ENCODE data around the gene TMEM35B.
"Not testable (repeated sequence)": the region's sequence is repeated elsewhere in the genome, so short reads cannot be mapped to it uniquely, and the experiment has no call there.

TMEM35B gene

DNA sequence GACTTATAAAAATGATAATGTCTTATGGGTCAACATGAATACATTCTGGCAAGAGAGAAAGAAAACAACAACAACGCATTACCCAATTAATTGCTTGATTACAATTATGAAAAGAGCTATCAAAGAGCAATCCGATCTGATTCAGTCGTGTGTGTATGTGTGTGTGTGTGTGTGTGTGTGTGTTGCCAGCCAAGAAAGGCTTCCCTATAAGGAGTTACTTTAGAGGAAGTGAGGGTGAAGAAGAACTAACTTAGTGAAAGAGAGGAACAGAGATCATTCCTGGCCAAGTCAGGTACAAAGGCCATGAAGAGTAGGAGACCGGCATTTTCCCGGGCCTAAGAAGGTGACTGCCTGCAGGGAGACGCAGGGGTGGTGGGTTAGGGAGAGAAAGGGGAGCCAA lies 9.4 kb downstream of the TMEM35B start:
- H3K4me3 ChIP-seq (ENCODE audit: low read depth in 1 of 2, low read length in 2 of 2), result no peak overlapping the region
- H3K9ac ChIP-seq (ENCODE audit: low read length), result no peak overlapping the region
- H3K9me3 ChIP-seq (ENCODE audit: low read length), result no peaks in the 10 kb centered on the region
- H3K4me1 ChIP-seq (ENCODE audit: insufficient read depth, low read length), result peaks cover 4% of the 10 kb centered on the region
- H3K36me3 ChIP-seq (ENCODE audit: insufficient read depth, low read length), result no peaks in the 10 kb centered on the region
- no peak overlapping the region for H3K27ac ChIP-seq (ENCODE audit: low read depth, low read length)
- no peaks in the 10 kb centered on the region for H3K27me3 ChIP-seq (ENCODE audit: control insufficient read depth in 1 of 2, insufficient read depth in 2 of 2, low read length in 2 of 2)

DNA sequence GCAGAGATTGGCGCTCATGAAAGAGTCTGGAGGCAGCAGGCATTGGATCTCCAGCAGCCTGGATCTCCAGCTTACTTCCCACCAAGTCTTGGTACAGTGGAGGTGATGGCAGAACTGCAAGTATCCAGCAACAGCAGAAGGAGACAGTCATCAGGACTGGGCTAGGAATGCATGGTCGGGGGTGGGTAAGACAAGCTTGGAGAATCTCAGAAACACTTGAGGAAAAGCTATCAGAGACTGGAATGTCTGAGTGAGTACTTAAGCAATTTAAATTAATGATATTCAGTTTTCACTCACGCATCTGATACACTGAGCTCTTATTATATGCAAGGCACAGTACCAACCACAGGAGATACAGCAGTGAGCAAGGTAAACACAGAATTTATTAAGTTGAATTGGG lies 9.8 kb downstream of the TMEM35B start:
- no peak overlapping the region for H3K4me3 ChIP-seq (ENCODE audit: low read depth in 1 of 2, low read length in 2 of 2)
- H3K9me3 ChIP-seq (ENCODE audit: low read length), result no peaks in the 10 kb centered on the region
- H3K27ac ChIP-seq (ENCODE audit: low read depth, low read length), result no peak overlapping the region
- peaks cover 4% of the 10 kb centered on the region for H3K4me1 ChIP-seq (ENCODE audit: insufficient read depth, low read length)
- H3K36me3 ChIP-seq (ENCODE audit: insufficient read depth, low read length), result no peaks in the 10 kb centered on the region
- no peaks in the 10 kb centered on the region for H3K27me3 ChIP-seq (ENCODE audit: control insufficient read depth in 1 of 2, insufficient read depth in 2 of 2, low read length in 2 of 2)
- no peak overlapping the region for H3K9ac ChIP-seq (ENCODE audit: low read length)

DNA sequence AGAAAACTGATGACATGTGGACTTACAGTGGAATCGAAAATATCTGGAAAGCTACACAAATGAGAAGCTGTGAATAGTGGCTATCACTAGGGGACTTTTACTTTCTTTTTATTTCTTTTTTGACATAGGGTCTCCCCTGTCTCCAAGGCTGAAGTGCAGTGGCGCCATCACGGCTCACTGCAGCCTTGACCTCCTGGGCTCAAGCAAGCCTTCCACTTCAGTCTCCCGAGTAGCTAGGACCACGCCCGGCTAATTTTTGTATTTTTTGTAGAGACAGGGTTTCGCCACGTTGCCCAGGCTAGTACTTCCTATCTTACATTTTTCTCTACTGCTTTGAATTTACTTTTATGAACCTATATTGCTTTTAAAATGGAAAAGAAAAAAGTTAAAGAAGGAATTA lies 10.5 kb downstream of the TMEM35B start:
- no peak overlapping the region for H3K27ac ChIP-seq (ENCODE audit: low read depth, low read length)
- no peaks in the 10 kb centered on the region for H3K36me3 ChIP-seq (ENCODE audit: insufficient read depth, low read length)
- peaks cover 4% of the 10 kb centered on the region for H3K4me1 ChIP-seq (ENCODE audit: insufficient read depth, low read length)
- H3K4me3 ChIP-seq (ENCODE audit: low read depth in 1 of 2, low read length in 2 of 2), result no peak overlapping the region
- H3K9me3 ChIP-seq (ENCODE audit: low read length), result no peaks in the 10 kb centered on the region
- H3K9ac ChIP-seq (ENCODE audit: low read length), result no peak overlapping the region
- H3K27me3 ChIP-seq (ENCODE audit: control insufficient read depth in 1 of 2, insufficient read depth in 2 of 2, low read length in 2 of 2), result no peaks in the 10 kb centered on the region

DNA sequence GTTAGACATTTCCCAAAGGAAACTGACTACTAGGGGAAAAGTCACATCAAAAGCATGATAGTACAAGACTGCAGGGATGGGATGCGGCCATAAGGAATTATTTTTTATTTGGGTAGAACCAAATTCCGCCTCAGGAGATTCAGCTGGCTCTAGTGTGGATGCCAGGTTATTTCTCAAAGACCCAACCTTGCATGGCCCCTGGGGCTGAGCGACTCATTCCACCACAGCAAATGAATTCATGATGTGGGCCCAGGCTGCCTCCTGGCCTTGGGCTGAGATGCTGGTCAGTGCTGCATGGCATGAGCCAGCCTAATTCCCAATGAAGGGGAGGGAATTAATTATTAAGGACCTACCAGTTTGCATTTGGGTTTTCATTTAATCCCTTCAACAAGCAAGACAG lies 11.8 kb downstream of the TMEM35B start:
- Histone ChIP-seq H3K4me1 (ENCODE audit: insufficient read depth, low read length) (peaks cover 4% of the 10 kb centered on the region), H3K27me3 (ENCODE audit: control insufficient read depth in 1 of 2, insufficient read depth in 2 of 2, low read length in 2 of 2) (no peaks in the 10 kb centered on the region), H3K9me3 (ENCODE audit: low read length) (no peaks in the 10 kb centered on the region), H3K4me3 (ENCODE audit: low read depth in 1 of 2, low read length in 2 of 2) (no peak overlapping the region), H3K9ac (ENCODE audit: low read length) (no peak overlapping the region), H3K36me3 (ENCODE audit: insufficient read depth, low read length) (no peaks in the 10 kb centered on the region), H3K27ac (ENCODE audit: low read depth, low read length) (no peak overlapping the region)

DNA sequence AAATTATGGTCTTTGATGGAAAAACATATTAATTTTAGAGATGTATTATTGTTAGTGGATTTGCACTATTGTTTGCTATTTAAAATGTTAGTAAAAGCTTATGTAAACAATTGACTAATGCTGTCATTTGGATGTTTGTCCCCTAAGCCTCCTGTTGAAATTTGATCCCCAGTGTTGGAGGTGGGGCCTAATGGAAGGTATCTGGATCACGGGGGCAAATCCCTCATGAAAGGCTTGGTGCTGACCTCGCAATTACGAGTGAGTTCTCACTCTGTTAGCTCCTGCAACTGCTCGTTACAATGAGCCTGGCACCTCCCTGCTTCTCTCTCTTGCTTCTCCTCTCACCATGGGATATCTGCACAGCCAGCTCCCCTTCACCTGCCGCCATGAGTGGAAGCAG lies 14.3 kb downstream of the TMEM35B start:
- Histone ChIP-seq H3K4me1 (ENCODE audit: insufficient read depth, low read length) (no peaks in the 10 kb centered on the region), H3K36me3 (ENCODE audit: insufficient read depth, low read length) (no peaks in the 10 kb centered on the region), H3K4me3 (ENCODE audit: low read depth in 1 of 2, low read length in 2 of 2) (no peak overlapping the region), H3K9me3 (ENCODE audit: low read length) (no peaks in the 10 kb centered on the region), H3K27ac (ENCODE audit: low read depth, low read length) (no peak overlapping the region), H3K9ac (ENCODE audit: low read length) (no peak overlapping the region), H3K27me3 (ENCODE audit: control insufficient read depth in 1 of 2, insufficient read depth in 2 of 2, low read length in 2 of 2) (no peaks in the 10 kb centered on the region)

DNA sequence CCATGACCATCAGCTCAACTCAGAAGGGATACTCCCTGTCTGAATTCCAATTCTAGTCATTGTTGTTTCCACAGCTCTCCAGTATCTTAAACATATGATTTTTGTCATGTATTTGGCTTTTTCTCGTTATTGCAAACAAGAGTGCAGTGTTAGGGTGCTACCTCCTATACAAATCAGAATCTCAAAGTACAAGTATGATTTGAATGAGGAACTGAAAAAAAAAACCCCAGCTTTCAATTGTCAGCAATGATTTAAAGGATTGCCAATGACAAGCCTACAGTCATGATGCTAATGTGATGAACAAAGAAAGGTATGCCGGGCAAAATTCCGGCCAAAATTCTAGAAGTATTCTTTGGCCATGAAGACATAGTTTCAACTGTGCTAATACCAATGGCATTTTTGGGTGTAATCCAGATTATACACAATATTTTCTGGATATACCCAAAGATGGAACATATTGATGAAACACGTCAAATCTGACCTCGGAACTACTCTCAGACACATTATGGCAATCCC lies 14.9 kb downstream of the TMEM35B start:
- Histone ChIP-seq H3K4me3 (ENCODE audit: low read depth in 1 of 2, low read length in 2 of 2) (no peak overlapping the region), H3K36me3 (ENCODE audit: insufficient read depth, low read length) (no peaks in the 10 kb centered on the region)

DNA sequence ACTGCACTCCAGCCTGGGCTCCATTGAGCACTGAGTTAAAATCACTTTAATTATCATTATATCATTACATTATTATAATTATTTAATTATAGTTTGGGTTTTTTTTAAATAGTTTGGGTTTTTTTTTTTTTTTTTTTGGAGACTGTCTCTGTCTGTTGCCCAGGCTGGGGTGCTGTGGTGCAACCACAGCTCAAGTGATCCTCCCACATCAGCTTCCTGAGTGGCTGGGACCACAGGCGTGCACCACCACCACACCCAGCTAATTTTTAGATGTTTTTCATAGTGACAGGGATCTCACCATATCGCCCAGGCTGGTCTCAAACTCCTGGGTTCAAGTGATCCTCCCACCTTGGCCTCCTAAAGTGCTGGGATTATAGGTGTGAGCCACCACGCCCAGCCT lies 16.9 kb downstream of the TMEM35B start:
- not testable (repeated sequence) for H3K27me3 ChIP-seq (ENCODE audit: control insufficient read depth in 1 of 2, insufficient read depth in 2 of 2, low read length in 2 of 2); H3K4me3 ChIP-seq (ENCODE audit: low read depth in 1 of 2, low read length in 2 of 2); H3K36me3 ChIP-seq (ENCODE audit: insufficient read depth, low read length); H3K27ac ChIP-seq (ENCODE audit: low read depth, low read length); H3K9ac ChIP-seq (ENCODE audit: low read length); H3K9me3 ChIP-seq (ENCODE audit: low read length); H3K4me1 ChIP-seq (ENCODE audit: insufficient read depth, low read length)

More for the DNA sequence above, 14.9 kb downstream of the TMEM35B start:
- H3K4me1 ChIP-seq (ENCODE audit: insufficient read depth, low read length), result no peaks in the 10 kb centered on the region
- no peak overlapping the region for H3K9ac ChIP-seq (ENCODE audit: low read length)
- no peaks in the 10 kb centered on the region for H3K27me3 ChIP-seq (ENCODE audit: control insufficient read depth in 1 of 2, insufficient read depth in 2 of 2, low read length in 2 of 2)
- H3K9me3 ChIP-seq (ENCODE audit: low read length), result no peaks in the 10 kb centered on the region
- H3K27ac ChIP-seq (ENCODE audit: low read depth, low read length), result no peak overlapping the region

DNA sequence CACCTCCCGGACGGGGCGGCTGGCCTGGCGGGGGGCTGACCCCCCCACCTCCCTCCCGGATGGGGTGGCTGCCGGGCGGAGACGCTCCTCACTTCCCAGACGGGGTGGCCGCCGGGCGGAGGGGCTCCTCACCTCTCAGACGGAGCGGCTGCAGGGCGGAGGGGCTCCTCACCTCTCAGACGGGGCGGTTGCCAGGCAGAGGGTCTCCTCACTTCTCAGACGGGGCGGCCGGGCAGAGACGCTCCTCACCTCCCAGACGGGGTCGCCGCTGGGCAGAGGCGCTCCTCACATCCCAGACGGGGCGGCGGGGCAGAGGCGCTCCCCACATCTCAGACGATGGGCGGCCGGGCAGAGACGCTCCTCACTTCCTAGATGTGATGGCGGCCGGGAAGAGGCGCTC lies 17.5 kb downstream of the TMEM35B start:
- H3K27me3 ChIP-seq (ENCODE audit: control insufficient read depth in 1 of 2, insufficient read depth in 2 of 2, low read length in 2 of 2); H3K9ac ChIP-seq (ENCODE audit: low read length); H3K4me3 ChIP-seq (ENCODE audit: low read depth in 1 of 2, low read length in 2 of 2); H3K9me3 ChIP-seq (ENCODE audit: low read length); H3K36me3 ChIP-seq (ENCODE audit: insufficient read depth, low read length); H3K4me1 ChIP-seq (ENCODE audit: insufficient read depth, low read length); H3K27ac ChIP-seq (ENCODE audit: low read depth, low read length): not testable (repeated sequence)

DNA sequence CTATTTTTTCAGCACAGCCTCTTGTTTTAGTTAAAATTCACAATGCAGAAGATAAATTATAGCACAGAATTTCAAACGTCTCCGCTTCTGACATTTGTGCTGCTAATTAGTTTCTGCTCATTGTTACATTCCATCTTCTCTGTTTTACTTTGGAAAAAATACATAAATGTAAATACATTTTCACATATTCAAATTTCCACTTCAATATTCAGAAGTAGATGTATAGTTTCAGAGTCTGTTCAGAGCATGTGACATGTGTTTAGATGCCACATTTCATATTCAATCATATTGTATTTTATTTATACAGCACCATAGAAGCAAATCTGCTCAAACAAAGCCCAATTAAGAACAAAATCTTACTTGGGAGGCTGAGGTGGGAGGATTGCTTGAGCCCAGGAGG lies 19.6 kb downstream of the TMEM35B start:
- no peak overlapping the region for H3K27ac ChIP-seq (ENCODE audit: low read depth, low read length)
- H3K36me3 ChIP-seq (ENCODE audit: insufficient read depth, low read length), result no peaks in the 10 kb centered on the region
- H3K9ac ChIP-seq (ENCODE audit: low read length), result no peak overlapping the region
- H3K9me3 ChIP-seq (ENCODE audit: low read length), result no peaks in the 10 kb centered on the region
- no peak overlapping the region for H3K4me3 ChIP-seq (ENCODE audit: low read depth in 1 of 2, low read length in 2 of 2)
- H3K4me1 ChIP-seq (ENCODE audit: insufficient read depth, low read length), result no peaks in the 10 kb centered on the region
- H3K27me3 ChIP-seq (ENCODE audit: control insufficient read depth in 1 of 2, insufficient read depth in 2 of 2, low read length in 2 of 2), result no peaks in the 10 kb centered on the region

DNA sequence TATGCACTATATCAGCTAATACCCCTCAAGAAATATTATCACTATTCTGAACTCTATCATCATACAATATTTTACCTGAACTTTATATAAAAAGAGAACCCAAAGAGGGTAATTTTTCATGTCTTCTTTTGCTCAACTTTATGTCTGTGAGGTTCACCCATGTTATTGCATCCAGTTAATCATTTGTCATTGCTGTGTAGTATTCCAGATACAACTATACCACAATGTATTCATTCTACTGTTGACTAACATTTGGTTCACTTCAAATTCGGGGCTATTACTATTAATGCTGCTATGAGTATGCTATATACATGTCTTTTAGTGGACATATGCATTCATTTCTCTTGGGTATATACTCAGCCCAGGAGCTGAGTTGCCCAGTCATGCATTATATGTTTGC lies 34.7 kb downstream of the TMEM35B start:
- no peaks in the 10 kb centered on the region for H3K36me3 ChIP-seq (ENCODE audit: insufficient read depth, low read length)

DNA sequence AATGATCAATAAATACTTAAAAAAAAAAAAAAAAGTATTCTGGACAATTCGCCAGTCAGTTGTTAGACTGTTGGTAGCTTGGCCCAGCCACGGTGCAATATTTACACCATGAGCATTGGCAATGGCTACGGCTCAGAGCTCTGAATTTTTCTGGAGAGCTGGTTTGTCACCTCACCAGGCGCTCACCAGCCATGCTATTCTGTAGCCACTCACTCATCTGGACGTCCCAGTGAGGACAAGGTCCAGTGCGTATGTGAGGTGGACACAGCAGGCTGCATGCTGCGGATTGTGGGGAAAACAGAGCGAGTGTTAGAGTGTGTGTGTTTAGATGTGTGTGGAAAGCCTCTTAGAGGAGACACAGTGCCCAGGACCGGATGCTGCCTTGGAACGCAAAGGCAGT lies 36.4 kb downstream of the TMEM35B start:
- H3K27me3 ChIP-seq (ENCODE audit: control insufficient read depth in 1 of 2, insufficient read depth in 2 of 2, low read length in 2 of 2); H3K4me1 ChIP-seq (ENCODE audit: insufficient read depth, low read length); H3K36me3 ChIP-seq (ENCODE audit: insufficient read depth, low read length); H3K9ac ChIP-seq (ENCODE audit: low read length); H3K9me3 ChIP-seq (ENCODE audit: low read length); H3K4me3 ChIP-seq (ENCODE audit: low read depth in 1 of 2, low read length in 2 of 2); H3K27ac ChIP-seq (ENCODE audit: low read depth, low read length): not testable (repeated sequence)

More for the DNA sequence above, 34.7 kb downstream of the TMEM35B start:
- Histone ChIP-seq H3K4me1 (ENCODE audit: insufficient read depth, low read length) (no peaks in the 10 kb centered on the region), H3K9me3 (ENCODE audit: low read length) (no peaks in the 10 kb centered on the region), H3K9ac (ENCODE audit: low read length) (no peak overlapping the region), H3K27ac (ENCODE audit: low read depth, low read length) (no peak overlapping the region), H3K27me3 (ENCODE audit: control insufficient read depth in 1 of 2, insufficient read depth in 2 of 2, low read length in 2 of 2) (no peaks in the 10 kb centered on the region), H3K4me3 (ENCODE audit: low read depth in 1 of 2, low read length in 2 of 2) (no peak overlapping the region)

DNA sequence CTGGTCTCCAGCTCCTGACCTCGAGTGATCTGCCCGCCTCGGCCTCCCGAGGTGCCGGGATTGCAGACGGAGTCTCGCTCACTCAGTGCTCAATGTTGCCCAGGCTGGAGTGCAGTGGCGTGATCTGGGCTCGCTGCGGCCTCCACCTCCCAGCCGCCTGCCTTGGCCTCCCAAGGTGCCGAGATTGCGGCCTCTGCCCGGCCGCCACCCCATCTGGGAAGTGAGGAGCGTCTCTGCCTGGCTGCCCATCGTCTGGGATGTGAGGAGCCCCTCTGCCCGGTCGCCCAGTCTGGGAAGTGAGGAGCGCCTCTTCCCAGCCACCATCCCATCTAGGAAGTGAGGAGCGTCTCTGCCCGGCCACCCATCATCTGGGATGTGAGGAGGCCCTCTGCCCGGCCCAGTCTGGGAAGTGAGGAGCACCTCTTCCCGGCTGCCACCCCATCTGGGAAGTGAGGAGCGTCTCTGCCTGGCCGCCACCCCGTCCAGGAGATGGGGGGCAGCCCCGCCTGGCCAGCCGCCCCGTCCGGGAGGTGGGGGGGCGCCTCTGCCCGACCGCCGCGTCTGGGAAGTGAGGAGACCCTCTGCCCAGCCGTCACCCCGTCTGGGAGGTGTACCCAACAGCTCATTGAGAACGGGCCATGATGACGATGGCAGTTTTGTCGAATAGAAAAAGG lies 37.4 kb downstream of the TMEM35B start:
- H3K4me1 ChIP-seq (ENCODE audit: insufficient read depth, low read length); H3K36me3 ChIP-seq (ENCODE audit: insufficient read depth, low read length); H3K27ac ChIP-seq (ENCODE audit: low read depth, low read length); H3K9ac ChIP-seq (ENCODE audit: low read length); H3K9me3 ChIP-seq (ENCODE audit: low read length); H3K4me3 ChIP-seq (ENCODE audit: low read depth in 1 of 2, low read length in 2 of 2); H3K27me3 ChIP-seq (ENCODE audit: control insufficient read depth in 1 of 2, insufficient read depth in 2 of 2, low read length in 2 of 2): not testable (repeated sequence)
